Caco-2 (cell line): ENCODE measurements around the gene CACTIN. TPM values are rescaled to one million over a fixed set of nuclear protein-coding genes. Genes with fewer than 3 reads are reported as not detected.

Experiments
- BruUV-seq: library from RNA; stranded (reverse); fragments of 400-500 nt; replicated peaks from 2 replicates; lab custom pipeline; 2021; lab: Mats Ljungman, UMichigan
- CTCF ChIA-PET: fragments of 300-600 bp; sonication (Branson Sonifier 250); formaldehyde crosslinking; loops from one replicate; lab custom pipeline; 2022; ENCODE audit warnings: antibody characterized with exemption; lab: Charles Lee
- POLR2A ChIA-PET: fragments of 300-600 bp; sonication (Branson Sonifier 250); formaldehyde crosslinking; loops from one replicate; lab custom pipeline; 2022; ENCODE audit warnings: antibody characterized with exemption; lab: Charles Lee
- DNase-seq, 2 experiments: peaks; one replicate each; pipeline versions ENCODE4 v3.0.0 to v3.0.0-alpha.2; 2020 to 2022
- H3K27me3 ChIP-seq: replicated peaks from 2 replicates; pipeline ENCODE4 v1.6.0; 2011; ENCODE audit warnings: low read length; ENCODE audit not compliant: control insufficient read depth, insufficient read depth
- H3K36me3 ChIP-seq: 2 replicates; pipeline ENCODE4 v1.5.1; 2011; ENCODE audit warnings: low read length; ENCODE audit not compliant: control insufficient read depth, insufficient read depth
- H3K4me1 ChIP-seq: fragments of 250-450 bp; sonication (Bioruptor Pico); 2 replicates; pipeline ENCODE4 v1.5.1; 2020; ENCODE audit warnings: mild to moderate bottlenecking
- H3K4me3 ChIP-seq: 2 replicates; pipeline ENCODE4 v1.5.1; 2011; ENCODE audit warnings: low read depth, mild to moderate bottlenecking, control low read depth, low read length
- H3K9me3 ChIP-seq: fragments of 250-450 bp; sonication (Bioruptor Pico); 2 replicates; pipeline ENCODE4 v1.5.1; 2020; ENCODE audit warnings: mild to moderate bottlenecking, moderate library complexity
- H3K27ac Mint-ChIP-seq: one replicate; pipeline ENCODE4 v1.8.0; 2022; ENCODE audit warnings: mixed read lengths; ENCODE audit not compliant: unreplicated experiment
- H3K27me3 Mint-ChIP-seq: one replicate; pipeline ENCODE4 v1.8.0; 2022; ENCODE audit warnings: mixed read lengths; ENCODE audit not compliant: insufficient read depth, unreplicated experiment
- H3K36me3 Mint-ChIP-seq: one replicate; pipeline ENCODE4 v1.8.0; 2022; ENCODE audit warnings: mild to moderate bottlenecking, mixed read lengths; ENCODE audit not compliant: insufficient read depth, unreplicated experiment
- H3K4me1 Mint-ChIP-seq: one replicate; pipeline ENCODE4 v1.8.0; 2022; ENCODE audit warnings: low read depth, mixed read lengths; ENCODE audit not compliant: unreplicated experiment
- H3K4me3 Mint-ChIP-seq: one replicate; pipeline ENCODE4 v1.8.0; 2022; ENCODE audit warnings: mild to moderate bottlenecking, moderate library complexity, mixed read lengths; ENCODE audit not compliant: unreplicated experiment
- H3K9me3 Mint-ChIP-seq: one replicate; pipeline ENCODE4 v1.8.0; 2022; ENCODE audit warnings: mixed read lengths; ENCODE audit not compliant: unreplicated experiment
- CTCF ChIP-seq, 2 experiments: fragments of 200-600 bp in 1 of 2; IDR thresholded peaks; 1 replicate in 1 of 2; 2 replicates in 1 of 2; pipeline versions ENCODE4 v1.5.1 to v1.8.0; 2011 to 2022; ENCODE audit warnings: antibody characterized with exemption in 1 of 2, control low read depth in 1 of 2, inconsistent platforms in 1 of 2, low read depth in 1 of 2, low read length in 1 of 2, mild to moderate bottlenecking in 1 of 2, moderate library complexity in 1 of 2; ENCODE audit not compliant: insufficient read depth in 1 of 2, severe bottlenecking in 1 of 2, unreplicated experiment in 1 of 2
- intact Hi-C: fragments of 100-400 bp; cut with micrococcal nuclease; formaldehyde crosslinking; loops from one replicate; pipeline ENCODE4 v1.10.0; 2022; ENCODE audit not compliant: unreplicated experiment
- total RNA-seq: library from RNA; stranded (reverse); gene quantifications from 2 replicates; pipeline ENCODE4 v1.2.3, GENCODE V29; 2022

Gene CACTIN
- total RNA-seq, 1 experiment from 2014 or later: 33.9 TPM

- Histone ChIP-seq H3K36me3 (no peaks in the 10 kb centered on the region), H3K27me3 (no peaks in the 10 kb centered on the region), H3K4me1 (no peaks in the 10 kb centered on the region), H3K9me3 (no peaks in the 10 kb centered on the region), H3K4me3 (peak overlapping the region; percentile 40)
- no TSS peak for BruUV-seq
- ChIA-PET POLR2A (interaction anchor here (0.6 kb wide), 1 partner anchor 81 kb away, joined by 3 read pairs; no protein-coding TSS in a partner anchor), CTCF (interaction anchor here (0.6 kb wide), 1 partner anchor 85 kb away, joined by 6 read pairs; no protein-coding TSS in a partner anchor)
- no peak overlapping the region for H3K27ac Mint-ChIP-seq
- intact Hi-C loops: no loop called here
- H3K27me3 Mint-ChIP-seq: no peaks in the 10 kb centered on the region
- H3K9me3 Mint-ChIP-seq: no peaks in the 10 kb centered on the region
- H3K4me3 Mint-ChIP-seq: peak overlapping the region; percentile 71
- peaks cover 18% of the 10 kb centered on the region for H3K36me3 Mint-ChIP-seq
- TF ChIP-seq CTCF (IDR thresholded peaks at IDR 0.05; ENCODE audit: insufficient read depth in 1 of 2, low read depth in 1 of 2, low read length in 1 of 2, severe bottlenecking in 1 of 2, unreplicated experiment in 1 of 2): no peak
- no peaks in the 10 kb centered on the region for H3K4me1 Mint-ChIP-seq
- DNase-seq: peak in 1 of 2 experiments; percentile 42
Observed at GRCh38 chr19:3576696-3577443, 49.7 kb downstream of the CACTIN start.

DNA sequence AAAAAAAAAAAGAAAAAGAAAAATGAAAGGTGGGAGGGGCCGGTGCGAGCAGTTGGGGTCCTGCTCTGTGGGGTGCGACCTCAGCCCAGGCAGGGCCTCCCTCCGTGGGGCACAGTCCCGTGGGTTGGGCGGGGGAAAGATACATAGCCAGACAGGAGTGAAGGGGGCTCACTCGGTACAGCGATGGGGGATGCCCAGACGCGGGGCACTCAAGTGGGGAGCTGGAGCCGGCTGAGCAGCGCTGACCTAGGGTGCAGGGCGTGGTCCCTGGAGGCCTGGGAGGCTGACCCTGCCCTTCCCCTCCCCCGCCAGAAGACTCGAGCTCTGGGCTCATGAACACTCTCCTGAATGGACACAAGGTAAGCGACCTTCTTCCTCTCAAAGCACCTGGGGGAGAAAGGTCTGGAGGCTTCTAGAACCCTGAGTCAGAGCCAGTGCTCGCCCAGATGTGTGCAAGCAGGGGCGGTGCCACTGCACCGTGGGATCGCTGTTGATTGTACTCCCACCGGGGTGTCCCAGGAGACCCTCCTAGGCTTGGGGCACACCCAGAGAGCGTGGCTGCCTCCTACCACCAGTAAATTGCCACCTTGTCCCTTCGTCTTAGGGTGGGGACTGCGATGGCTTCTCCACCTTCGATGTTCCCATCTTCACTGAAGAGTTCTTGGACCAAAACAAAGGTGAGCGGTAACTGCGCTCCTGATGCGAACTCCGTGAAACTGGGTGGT lies 50.5 kb downstream of the CACTIN start:
- Histone ChIP-seq H3K4me3 (peak overlapping the region; percentile 40), H3K4me1 (no peaks in the 10 kb centered on the region), H3K27me3 (no peaks in the 10 kb centered on the region), H3K9me3 (no peaks in the 10 kb centered on the region), H3K36me3 (no peaks in the 10 kb centered on the region)
- TF ChIP-seq CTCF (IDR thresholded peaks at IDR 0.05; ENCODE audit: insufficient read depth in 1 of 2, low read depth in 1 of 2, low read length in 1 of 2, severe bottlenecking in 1 of 2, unreplicated experiment in 1 of 2): no peak
- Mint-ChIP-seq H3K36me3 (peaks cover 23% of the 10 kb centered on the region), H3K9me3 (no peaks in the 10 kb centered on the region), H3K4me3 (peak overlapping the region; percentile 71), H3K27ac (no peak overlapping the region), H3K4me1 (no peaks in the 10 kb centered on the region), H3K27me3 (no peaks in the 10 kb centered on the region)
- ChIA-PET CTCF (interaction anchor here (0.7 to 1.0 kb wide), 4 partner anchors 19 to 91 kb away, joined by 3 to 6 read pairs (median 4); partner anchors contain the start of gene MFSD12), POLR2A (interaction anchor here (0.6 kb wide), 1 partner anchor 79 kb away, joined by 3 read pairs; no protein-coding TSS in a partner anchor)
- BruUV-seq: no TSS peak
- intact Hi-C loops: no loop called here
- DNase-seq: no peak

GRCh38 chr19:3575260-3575741 lies 51.3 kb downstream of the CACTIN start:
- peak in 1 of 2 experiments; percentile 44 for DNase-seq
- ChIA-PET POLR2A (no interaction called here), CTCF (interaction anchor here (0.7 to 1.0 kb wide), 4 partner anchors 18 to 90 kb away, joined by 3 to 6 read pairs (median 4); partner anchors contain the start of gene MFSD12)
- no peaks in the 10 kb centered on the region for H3K4me1 Mint-ChIP-seq
- no peak for TF ChIP-seq CTCF (IDR thresholded peaks at IDR 0.05; ENCODE audit: insufficient read depth in 1 of 2, low read depth in 1 of 2, low read length in 1 of 2, severe bottlenecking in 1 of 2, unreplicated experiment in 1 of 2)
- H3K27ac Mint-ChIP-seq: no peak overlapping the region
- H3K36me3 Mint-ChIP-seq: peaks cover 23% of the 10 kb centered on the region
- no peaks in the 10 kb centered on the region for H3K4me1 ChIP-seq
- BruUV-seq: no TSS peak
- no peaks in the 10 kb centered on the region for H3K9me3 ChIP-seq
- H3K4me3 Mint-ChIP-seq: peak overlapping the region; percentile 71
- intact Hi-C loops: no loop called here
- no peaks in the 10 kb centered on the region for H3K36me3 ChIP-seq
- H3K4me3 ChIP-seq: no peak overlapping the region
- no peaks in the 10 kb centered on the region for H3K27me3 Mint-ChIP-seq
- H3K27me3 ChIP-seq: no peaks in the 10 kb centered on the region
- no peaks in the 10 kb centered on the region for H3K9me3 Mint-ChIP-seq
